PFSK-1 (cell line): Measurements from ENCODE around the gene MEDAG.

Experiments used
- FOXP2 ChIP-seq: optimal IDR thresholded peaks from 2 replicates; pipeline ENCODE3; 2011; ENCODE audit warnings: borderline replicate concordance, control low read depth, inconsistent platforms; ENCODE audit not compliant: insufficient read depth; ENCODE audit errors: extremely low read length, extremely low read depth
- POLR2AphosphoS5 ChIP-seq: IDR thresholded peaks from 2 replicates; pipeline ENCODE4 v1.6.1; 2012; ENCODE audit warnings: low read depth, mild to moderate bottlenecking, control low read depth, low read length, moderate library complexity
- REST ChIP-seq, 2 experiments: IDR thresholded peaks; 2 replicates each; pipeline versions ENCODE4 v1.6.1 to v1.8.0; 2011 to 2012; ENCODE audit warnings: low read depth in 2 of 2, low read length in 2 of 2, control low read depth in 1 of 2, inconsistent platforms in 1 of 2, mild to moderate bottlenecking in 1 of 2, moderate library complexity in 1 of 2; ENCODE audit not compliant: insufficient read depth in 1 of 2
- SIN3A ChIP-seq: IDR thresholded peaks from 2 replicates; pipeline ENCODE4 v1.6.1; 2012; ENCODE audit warnings: mild to moderate bottlenecking, low read length, moderate library complexity, borderline replicate concordance; ENCODE audit not compliant: insufficient read depth
- TAF1 ChIP-seq: IDR thresholded peaks from 2 replicates; pipeline ENCODE4 v1.6.1; 2012; ENCODE audit warnings: low read length, control low read depth, borderline replicate concordance; ENCODE audit not compliant: insufficient read depth

Gene MEDAG

GRCh38 chr13:30915691-30916541, 9.8 kb downstream of the MEDAG start:
- no peak for TF ChIP-seq FOXP2
- no peak for TF ChIP-seq POLR2AphosphoS5
- no peak for TF ChIP-seq REST (IDR thresholded peaks at IDR 0.05; ENCODE audit: insufficient read depth in 1 of 2, low read depth in 2 of 2, low read length in 2 of 2)
- no peak for TF ChIP-seq SIN3A
- TF ChIP-seq TAF1, result no peak

- TF ChIP-seq SIN3A (no peak), REST (IDR thresholded peaks at IDR 0.05; ENCODE audit: insufficient read depth in 1 of 2, low read depth in 2 of 2, low read length in 2 of 2) (no peak), FOXP2 (no peak), POLR2AphosphoS5 (no peak), TAF1 (no peak)
Measured at GRCh38 chr13:30916991-30917390, 10.9 kb downstream of the MEDAG start.

- no peak for TF ChIP-seq FOXP2
- TF ChIP-seq TAF1, result no peak
- no peak for TF ChIP-seq SIN3A
- no peak for TF ChIP-seq POLR2AphosphoS5
- TF ChIP-seq REST (IDR thresholded peaks at IDR 0.05; ENCODE audit: insufficient read depth in 1 of 2, low read depth in 2 of 2, low read length in 2 of 2), result no peak
Measured at GRCh38 chr13:30918662-30919405, 12.8 kb downstream of the MEDAG start.

GRCh38 chr13:30920162-30920909, 14.3 kb downstream of the MEDAG start:
- no peak for TF ChIP-seq REST (IDR thresholded peaks at IDR 0.05; ENCODE audit: insufficient read depth in 1 of 2, low read depth in 2 of 2, low read length in 2 of 2)
- no peak for TF ChIP-seq FOXP2
- no peak for TF ChIP-seq POLR2AphosphoS5
- TF ChIP-seq SIN3A, result no peak
- no peak for TF ChIP-seq TAF1
